GM23338 (cell line): ENCODE results near the gene TRIM54. TPM values are rescaled to one million over a fixed set of nuclear protein-coding genes. Genes with fewer than 3 reads are reported as not detected.

ENCODE experiments used
- ATAC-seq: fragments of 200-7000 bp; cut with Tn5 transposase; 3 replicates; pipeline ENCODE4 v1.9.1; 2020
- DNase-seq: peaks from one replicate; pipeline ENCODE4 v3.0.0-alpha.2; 2015; ENCODE audit warnings: low spot score
- H2AFZ ChIP-seq: fragments of 200-600 bp; sonication (generic); 2 replicates; pipeline ENCODE4 v1.8.0; 2016; ENCODE audit warnings: antibody characterized with exemption, mild to moderate bottlenecking, moderate library complexity
- H3F3A ChIP-seq: fragments of 200-600 bp; sonication (generic); replicated peaks from 2 replicates; pipeline ENCODE4 v1.8.0; 2017; ENCODE audit warnings: antibody characterized with exemption, mixed run types, low read depth
- H3K27ac ChIP-seq: fragments of 200-600 bp; sonication (generic); 2 replicates; pipeline ENCODE4 v1.6.1; 2016; ENCODE audit warnings: low read depth
- H3K27me3 ChIP-seq: fragments of 200-600 bp; sonication (generic); 2 replicates; pipeline ENCODE4 v1.8.0; 2016; ENCODE audit warnings: mild to moderate bottlenecking, mixed run types, moderate library complexity; ENCODE audit not compliant: insufficient read depth
- H3K36me3 ChIP-seq: fragments of 200-600 bp; sonication (generic); 2 replicates; pipeline ENCODE4 v1.8.0; 2016; ENCODE audit warnings: mild to moderate bottlenecking; ENCODE audit not compliant: insufficient read depth
- H3K4me1 ChIP-seq: fragments of 200-600 bp; sonication (generic); 2 replicates; pipeline ENCODE4 v1.8.0; 2016; ENCODE audit warnings: mild to moderate bottlenecking, moderate library complexity; ENCODE audit not compliant: insufficient read depth
- H3K4me2 ChIP-seq: fragments of 200-600 bp; sonication (generic); 2 replicates; pipeline ENCODE4 v1.7.1; 2017; ENCODE audit warnings: mixed run types
- H3K4me3 ChIP-seq: fragments of 200-600 bp; sonication (generic); 2 replicates; pipeline ENCODE4 v1.6.1; 2016; ENCODE audit warnings: mixed run types
- H3K79me2 ChIP-seq: fragments of 200-600 bp; sonication (generic); replicated peaks from 2 replicates; pipeline ENCODE4 v1.8.0; 2017; ENCODE audit warnings: mild to moderate bottlenecking; ENCODE audit not compliant: insufficient read depth
- H3K9me2 ChIP-seq: fragments of 200-600 bp; sonication (generic); 2 replicates; pipeline ENCODE4 v1.8.0; 2017; ENCODE audit not compliant: insufficient read depth
- H4K20me1 ChIP-seq: fragments of 200-600 bp; sonication (generic); replicated peaks from 2 replicates; pipeline ENCODE4 v1.8.0; 2017; ENCODE audit warnings: mild to moderate bottlenecking; ENCODE audit not compliant: insufficient read depth
- H3K27ac Mint-ChIP-seq: 2 replicates; pipeline ENCODE4 v1.8.0; 2020; ENCODE audit warnings: inconsistent platforms, mild to moderate bottlenecking, moderate library complexity, mixed read lengths
- H3K27me3 Mint-ChIP-seq: 3 replicates; pipeline ENCODE4 v1.8.0; 2022; ENCODE audit warnings: low read depth, mild to moderate bottlenecking, moderate library complexity, mixed read lengths, inconsistent platforms; ENCODE audit not compliant: insufficient read depth, poor library complexity
- H3K36me3 Mint-ChIP-seq: 3 replicates; pipeline ENCODE4 v1.8.0; 2021; ENCODE audit warnings: low read depth, mild to moderate bottlenecking, inconsistent platforms, moderate library complexity, mixed read lengths
- H3K4me1 Mint-ChIP-seq: 3 replicates; pipeline ENCODE4 v1.8.0; 2020; ENCODE audit warnings: mild to moderate bottlenecking, inconsistent platforms, mixed read lengths
- H3K4me3 Mint-ChIP-seq: 3 replicates; pipeline ENCODE4 v1.8.0; 2021; ENCODE audit warnings: moderate library complexity, mild to moderate bottlenecking, inconsistent platforms, mixed read lengths
- H3K9me3 Mint-ChIP-seq: 3 replicates; pipeline ENCODE4 v1.8.0; 2020; ENCODE audit warnings: moderate library complexity, mild to moderate bottlenecking, inconsistent platforms, mixed read lengths
- CREB1 ChIP-seq: fragments of 250-450 bp; sonication (Bioruptor Pico); IDR thresholded peaks from 2 replicates; pipeline ENCODE4 v1.5.0; 2020; ENCODE audit warnings: low read depth, mild to moderate bottlenecking, moderate library complexity
- CTCF ChIP-seq, 2 experiments: fragments of 200-600 bp in 1 of 2; sonication (generic) in 1 of 2; conservative IDR thresholded peaks; 2 replicates each; pipeline versions ENCODE4 v1.5.1 to v1.6.1; 2016 to 2017; ENCODE audit warnings: antibody characterized with exemption in 2 of 2, low read depth in 2 of 2, mild to moderate bottlenecking in 2 of 2, moderate library complexity in 1 of 2
- ETS1 ChIP-seq: IDR thresholded peaks from 2 replicates; pipeline ENCODE4 v1.6.1; 2016; ENCODE audit warnings: antibody characterized with exemption
- EZH2 ChIP-seq: fragments of 200-600 bp; sonication (generic); IDR thresholded peaks from one replicate; pipeline ENCODE4 v1.8.0; 2017; ENCODE audit warnings: antibody characterized with exemption, mild to moderate bottlenecking, low read depth; ENCODE audit not compliant: unreplicated experiment
- EZH2phosphoT487 ChIP-seq: fragments of 200-600 bp; sonication (generic); IDR thresholded peaks from one replicate; pipeline ENCODE4 v1.8.1; 2018; ENCODE audit warnings: antibody characterized with exemption; ENCODE audit not compliant: unreplicated experiment
- JUNB ChIP-seq: IDR thresholded peaks from one replicate; pipeline ENCODE4 v1.6.1; 2016; ENCODE audit warnings: antibody characterized with exemption; ENCODE audit not compliant: unreplicated experiment
- NANOG ChIP-seq: IDR thresholded peaks from 2 replicates; pipeline ENCODE4 v1.6.1; 2016; ENCODE audit warnings: antibody characterized with exemption, borderline replicate concordance
- POLR2AphosphoS5 ChIP-seq: IDR thresholded peaks from 2 replicates; pipeline ENCODE4 v1.6.1; 2016; ENCODE audit warnings: antibody characterized with exemption, low read depth
- REST ChIP-seq: IDR thresholded peaks from one replicate; pipeline ENCODE4 v1.6.1; 2018; ENCODE audit warnings: antibody characterized with exemption; ENCODE audit not compliant: unreplicated experiment
- STAT1 ChIP-seq: IDR thresholded peaks from one replicate; pipeline ENCODE4 v1.6.1; 2016; ENCODE audit warnings: antibody characterized with exemption; ENCODE audit not compliant: unreplicated experiment
- ZNF114 ChIP-seq: fragments of 250-450 bp; sonication (Bioruptor Pico); IDR thresholded peaks from 2 replicates; pipeline ENCODE4 v1.5.0; 2020; ENCODE audit warnings: mild to moderate bottlenecking, moderate library complexity
- ZNF331 ChIP-seq: fragments of 250-450 bp; sonication (Bioruptor Pico); IDR thresholded peaks from 2 replicates; pipeline ENCODE4 v1.5.0; 2020; ENCODE audit warnings: low read depth, mild to moderate bottlenecking, moderate library complexity
- ZNF462 ChIP-seq: fragments of 250-450 bp; sonication (Bioruptor Pico); IDR thresholded peaks from 2 replicates; pipeline ENCODE4 v1.5.0; 2020; ENCODE audit warnings: mild to moderate bottlenecking, moderate library complexity
- polyA plus RNA-seq: library from polyadenylated mRNA; unstranded; fragments of >200 nt; fragmentation: Nextera tagmentation; extraction: Ambion mirVana; gene quantifications from 2 replicates; pipeline ENCODE4 v1.2.1, GENCODE V29; 2016
- total RNA-seq: library from RNA; depleted of rRNA; stranded (reverse); fragments of >200 nt; shearing (Covaris generic); gene quantifications from 2 replicates; pipeline ENCODE4 v1.2.3, GENCODE V29; 2014

The TRIM54 gene
- total and polyA plus RNA-seq, 2 experiments from 2014 or later = 1.6 to 3.3 TPM

- peaks cover 53% of the 10 kb centered on the region for H3K27me3 ChIP-seq
- H2AFZ ChIP-seq = no peak overlapping the region
- H3K4me3 ChIP-seq = no peak overlapping the region
- peaks cover 4% of the 10 kb centered on the region; the same call in 1 of the 2 replicates for H4K20me1 ChIP-seq
- H3K4me2 ChIP-seq = no peak overlapping the region
- ATAC-seq = no peak
- H3K27ac Mint-ChIP-seq = no peak overlapping the region
- H3K9me2 ChIP-seq = no peaks in the 10 kb centered on the region
- no peaks in the 10 kb centered on the region for H3K79me2 ChIP-seq
- TF ChIP-seq CTCF (conservative IDR thresholded peaks at IDR 0.05; ENCODE audit: low read depth in 2 of 2) (no peak), EZH2 (no peak), POLR2AphosphoS5 (no peak), EZH2phosphoT487 (no peak), NANOG (no peak), STAT1 (no peak), ZNF331 (CRISPR knock-in tag) (no peak), ETS1 (no peak), ZNF462 (CRISPR knock-in tag) (no peak), ZNF114 (CRISPR knock-in tag) (no peak), CREB1 (CRISPR knock-in tag) (no peak), REST (no peak), JUNB (no peak)
- H3K9me3 Mint-ChIP-seq = no peaks in the 10 kb centered on the region
- 0 out of 2 replicates have a peak, but pooled peaks cover 6% of the 10 kb centered on the region for H3F3A ChIP-seq
- H3K4me1 ChIP-seq = peaks cover 9% of the 10 kb centered on the region; the same call in 1 of the 2 replicates
- no peaks in the 10 kb centered on the region for H3K36me3 ChIP-seq
- no peak overlapping the region for H3K4me3 Mint-ChIP-seq
- peaks cover 2% of the 10 kb centered on the region; the same call in 2 of the 3 replicates for H3K4me1 Mint-ChIP-seq
- H3K36me3 Mint-ChIP-seq = peaks cover 5% of the 10 kb centered on the region; the same call in 1 of the 3 replicates
- peaks cover 50% of the 10 kb centered on the region for H3K27me3 Mint-ChIP-seq
- no peak for DNase-seq
- H3K27ac ChIP-seq = no peak overlapping the region
These were observed 27.4 kb downstream of the TRIM54 start for GRCh38 chr2:27309651-27310050.
